DOHH2 (cell line): ENCODE measurements around the gene RABEPK.
"Not testable (repeated sequence)": the region's sequence is repeated elsewhere in the genome, so short reads cannot be mapped to it uniquely, and the experiment has no call there.

Experiments
- CTCF ChIP-seq: fragments of 200-600 bp; sonication (generic); IDR thresholded peaks from one replicate; pipeline ENCODE4 v1.5.1; 2014; ENCODE audit warnings: antibody characterized with exemption, mild to moderate bottlenecking, low read depth, low read length; ENCODE audit not compliant: poor library complexity, severe bottlenecking
- EZH2phosphoT487 ChIP-seq: fragments of 200-600 bp; sonication (generic); IDR thresholded peaks from 2 replicates; pipeline ENCODE4 v1.6.1; 2017; ENCODE audit warnings: borderline replicate concordance, mild to moderate bottlenecking, antibody characterized with exemption, low read length, moderate library complexity, mixed read lengths

GRCh38 chr9:125236520-125237159 is 36.3 kb downstream of the RABEPK start:
- TF ChIP-seq CTCF, EZH2phosphoT487: not testable (repeated sequence)
